ENCODE data around the gene TSTD1. TPM values are rescaled to one million over a fixed set of nuclear protein-coding genes. Genes with fewer than 3 reads are reported as not detected.
A peak's percentile ranks its signal among the peaks of the same experiment; 100 is the strongest.

Gene TSTD1
- total and polyA plus RNA-seq, 8 donors, result 35.1 to 73.5 (median 45.7) TPM

GRCh38 chr1:161080441-161081405 is 42.0 kb upstream of the TSTD1 start:
- no peak for TF ChIP-seq CTCF (IDR thresholded peaks at IDR 0.05)
- ATAC-seq, result peak; percentile 1
- intact Hi-C loops (cut with DNase I), result no loop called here
- no peak overlapping the region for H3K27ac ChIP-seq
- H3K4me1 ChIP-seq, result peaks cover 5 to 33% of the 10 kb centered on the region in 2 donors
- no peaks in the 10 kb centered on the region for H3K9me3 ChIP-seq
- H3K36me3 ChIP-seq, result no peaks in the 10 kb centered on the region
- no peak for DNase-seq
- H3K4me3 ChIP-seq, result no peak overlapping the region
- peaks cover 0 to 8% of the 10 kb centered on the region in 2 donors for H3K27me3 ChIP-seq

GRCh38 chr1:161079436-161080110 is 40.8 kb upstream of the TSTD1 start:
- H3K27ac ChIP-seq, result no peak overlapping the region
- no peak for TF ChIP-seq CTCF (IDR thresholded peaks at IDR 0.05)
- DNase-seq (no peak), ATAC-seq (no peak)
- H3K9me3 ChIP-seq, result no peaks in the 10 kb centered on the region
- no peaks in the 10 kb centered on the region for H3K36me3 ChIP-seq
- peaks cover 0 to 8% of the 10 kb centered on the region in 2 donors for H3K27me3 ChIP-seq
- peaks cover 5 to 31% of the 10 kb centered on the region in 2 donors for H3K4me1 ChIP-seq
- H3K4me3 ChIP-seq, result no peak overlapping the region
- intact Hi-C loops (cut with DNase I), result no loop called here

- intact Hi-C loops (cut with DNase I), result no loop called here
- Histone ChIP-seq H3K4me1 (peaks cover 0 to 9% of the 10 kb centered on the region in 2 donors), H3K9me3 (no peaks in the 10 kb centered on the region), H3K27me3 (peaks cover 0 to 8% of the 10 kb centered on the region in 2 donors), H3K27ac (no peak overlapping the region), H3K36me3 (no peaks in the 10 kb centered on the region), H3K4me3 (no peak overlapping the region)
- DNase-seq (no peak), ATAC-seq (no peak)
- no peak for TF ChIP-seq CTCF (IDR thresholded peaks at IDR 0.05)
Observed at GRCh38 chr1:161077426-161077825, 38.7 kb upstream of the TSTD1 start.

- ATAC-seq (no peak), DNase-seq (no peak)
- Histone ChIP-seq H3K27me3 (peaks cover 0 to 8% of the 10 kb centered on the region in 2 donors), H3K4me1 (peaks cover 0 to 16% of the 10 kb centered on the region in 2 donors), H3K4me3 (no peak overlapping the region), H3K9me3 (no peaks in the 10 kb centered on the region), H3K36me3 (no peaks in the 10 kb centered on the region), H3K27ac (no peak overlapping the region)
- TF ChIP-seq CTCF (IDR thresholded peaks at IDR 0.05), result no peak
- intact Hi-C loops (cut with DNase I), result no loop called here
Observed at GRCh38 chr1:161076410-161076809, 37.6 kb upstream of the TSTD1 start.
